HepG2 (cell line): ENCODE results near the gene DNASE1L2. TPM values are rescaled to one million over a fixed set of nuclear protein-coding genes. Genes with fewer than 3 reads are reported as not detected.

Experiments used
- ATF6 ChIP-seq: sonication (generic); formaldehyde crosslinking; conservative IDR thresholded peaks from 2 replicates; pipeline ENCODE4 v1.4.0; 2020; ENCODE audit warnings: missing genetic modification reagents
- NAIF1 ChIP-seq: sonication (generic); formaldehyde crosslinking; IDR thresholded peaks from 2 replicates; pipeline ENCODE4 v1.5.0; 2020; ENCODE audit warnings: mild to moderate bottlenecking, missing genetic modification reagents, borderline replicate concordance
- ZBTB40 ChIP-seq, 2 experiments: fragments of 450-650 bp in 1 of 2; sonication (generic) in 1 of 2; formaldehyde crosslinking in 1 of 2; IDR thresholded peaks; 2 replicates each; pipeline versions ENCODE4 v1.6.1 to v1.8.0; 2016 to 2022; ENCODE audit warnings: antibody characterized with exemption in 1 of 2, mild to moderate bottlenecking in 1 of 2, missing genetic modification reagents in 1 of 2
- ZNF343 ChIP-seq: sonication (generic); formaldehyde crosslinking; IDR thresholded peaks from 2 replicates; pipeline ENCODE4 v1.4.0; 2020; ENCODE audit warnings: mild to moderate bottlenecking, missing genetic modification reagents
- ZNF556 ChIP-seq: sonication (generic); formaldehyde crosslinking; IDR thresholded peaks from 2 replicates; pipeline ENCODE4 v1.4.0; 2020; ENCODE audit warnings: mild to moderate bottlenecking, missing genetic modification reagents, borderline replicate concordance
- polyA plus RNA-seq, 8 experiments: library from polyadenylated mRNA; depleted of rRNA in 3 of 8; stranded (reverse) in 7 of 8; unstranded in 1 of 8; fragments of >200 nt; fragmentation: Illumina TruSeq in 4 of 8; extraction: Trizol in 4 of 8; gene quantifications; 2 replicates each; pipeline versions ENCODE4 v1.2.1 to v1.2.3, GENCODE V29; 2011 to 2016; ENCODE audit warnings: low read depth in 4 of 8, missing spikeins in 1 of 8, mixed read lengths in 1 of 8; ENCODE audit not compliant: insufficient read depth in 1 of 8
- total RNA-seq, 5 experiments: library from RNA; depleted of rRNA; stranded (reverse); fragments of >200 nt; fragmentation: Illumina TruSeq; extraction: Trizol; gene quantifications; 2 replicates each; pipeline ENCODE4 v1.2.3, GENCODE V29; 2016; ENCODE audit warnings: low read depth in 1 of 5

DNASE1L2 gene
- total and polyA plus RNA-seq, 2 of the 13 experiments (the other 11 are each of a cell fraction or from before 2014, with no cell fraction given): 0.44 to 0.50 TPM

GRCh38 chr16:2267913-2268666 lies 31.8 kb downstream of the DNASE1L2 start, which contains the start of gene RNPS1 (continued):
- no peak for TF ChIP-seq ZBTB40 (IDR thresholded peaks at IDR 0.05)
- peak; percentile 2; the same call in 1 of the 2 replicates for TF ChIP-seq ZBTB40 (CRISPR knock-in tag; IDR thresholded peaks at IDR 0.05)
- TF ChIP-seq ZNF556 (CRISPR knock-in tag): 0 out of 2 replicates have a peak, but pooled peaks have one; percentile 9
- TF ChIP-seq NAIF1 (CRISPR knock-in tag): no peak
- TF ChIP-seq ZNF343 (CRISPR knock-in tag): 0 out of 2 replicates have a peak, but pooled peaks have one; percentile 59
- TF ChIP-seq ATF6: no peak
